SH-SY5Y (cell line): Measurements from ENCODE around the gene SNAPC2.

Experiments
- GATA2 ChIP-seq: IDR thresholded peaks from 2 replicates; pipeline ENCODE4 v1.6.1; 2011; ENCODE audit warnings: mild to moderate bottlenecking, low read depth, low read length
- GATA3 ChIP-seq: IDR thresholded peaks from 2 replicates; pipeline ENCODE4 v1.6.1; 2011; ENCODE audit warnings: low read depth, mild to moderate bottlenecking, low read length, moderate library complexity

GRCh38 chr19:7920519-7921301 is 572 bp downstream of the SNAPC2 start:
- no peak for TF ChIP-seq GATA3
- TF ChIP-seq GATA2 = no peak
